GM19351 (cell line): Measurements from ENCODE around the gene OASL.

Source experiments
- ATAC-seq: cut with Tn5 transposase; IDR thresholded peaks from one replicate; pipeline ENCODE4 v1.9.1; 2021; ENCODE audit warnings: mild to moderate bottlenecking, moderate library complexity; ENCODE audit not compliant: unreplicated experiment

Gene OASL

DNA sequence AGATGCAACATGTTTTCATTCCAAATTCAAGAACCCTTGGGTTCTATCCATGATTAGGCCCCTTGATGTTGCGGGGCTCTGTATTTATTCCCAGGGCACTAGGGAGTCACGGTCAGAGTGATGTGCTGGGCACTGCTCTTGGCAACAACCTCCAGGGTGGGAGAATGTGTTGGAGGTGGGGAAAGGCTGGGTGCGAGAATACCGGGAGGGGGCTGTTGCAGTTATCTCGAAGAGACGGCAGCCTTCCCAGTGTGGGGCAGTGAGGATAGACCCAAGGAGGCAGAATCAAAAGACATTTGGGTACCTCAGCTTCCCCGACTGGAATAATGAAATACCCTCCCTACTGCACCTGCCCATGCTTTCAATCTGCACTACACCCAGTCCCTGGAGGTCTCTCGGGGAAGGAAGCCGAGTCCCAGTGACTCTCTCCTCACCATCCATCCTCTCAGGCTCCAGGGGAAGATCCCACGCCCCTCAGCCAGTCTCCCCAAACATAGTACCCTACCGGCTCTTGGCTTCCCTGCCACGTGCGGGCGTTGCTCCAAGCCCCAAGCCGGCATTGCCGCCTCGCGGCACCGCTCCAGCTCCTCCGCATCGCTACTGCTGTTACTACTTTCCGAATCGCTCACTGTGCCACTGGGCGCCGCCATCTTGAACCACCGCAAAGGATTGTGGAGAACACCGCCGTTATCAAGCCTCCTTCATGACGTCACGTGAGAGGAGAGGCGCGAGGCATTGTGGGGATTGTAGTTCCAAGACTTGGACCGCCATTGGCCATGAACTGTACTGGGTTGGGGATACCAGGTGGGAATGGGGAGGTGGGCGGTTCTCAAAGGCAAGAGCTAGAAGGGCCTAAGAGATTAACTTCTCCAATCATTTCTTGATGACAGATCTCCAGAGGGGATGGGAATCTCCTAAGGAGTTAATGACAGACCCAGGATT lies 22.9 kb downstream of the OASL start, which contains the start of gene C12orf43:
C12orf43 (minus strand) TSS at position 663 of the 942 bp plus-strand sequence; CDS start at position 650, 13 bp downstream.
- ATAC-seq, result peak; percentile 99

DNA sequence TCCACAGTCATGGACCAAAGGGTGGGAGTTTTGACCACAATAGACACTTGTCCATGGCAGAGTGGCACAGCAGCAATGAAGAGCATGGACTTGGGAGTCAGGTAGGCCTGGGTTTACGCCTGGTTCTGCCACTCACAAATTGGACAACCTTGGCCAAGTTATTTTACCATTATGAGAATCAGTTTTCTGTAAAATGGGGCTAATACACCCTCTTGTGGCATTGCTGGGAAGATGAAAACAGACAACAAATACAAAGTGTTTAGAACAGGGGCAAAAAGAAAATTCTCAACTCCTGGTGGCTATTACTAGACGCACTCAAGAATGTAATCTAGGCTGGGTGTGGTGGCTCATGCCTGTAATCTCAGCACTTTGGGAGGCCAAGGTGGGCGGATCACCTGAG lies 25.3 kb downstream of the OASL start:
- no peak for ATAC-seq

DNA sequence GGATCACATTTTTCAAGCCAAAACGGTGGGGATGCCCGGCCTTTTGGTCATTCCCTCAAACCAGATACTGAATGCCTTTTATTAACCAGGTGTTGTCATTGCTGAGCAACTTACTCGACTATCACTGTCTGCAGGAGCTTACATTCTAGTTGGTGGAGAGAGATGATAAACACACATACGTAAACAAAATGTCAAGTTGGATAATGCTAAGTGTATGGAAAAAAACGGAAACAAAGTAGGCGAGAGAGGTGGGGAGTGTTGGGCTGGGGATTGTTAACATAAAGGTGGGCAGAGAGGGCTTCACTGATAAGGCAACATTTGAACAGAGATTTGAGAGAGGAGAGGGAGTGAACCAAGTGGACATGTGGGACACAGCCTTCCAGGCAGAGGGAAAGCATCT lies 27.2 kb downstream of the OASL start:
- no peak for ATAC-seq

DNA sequence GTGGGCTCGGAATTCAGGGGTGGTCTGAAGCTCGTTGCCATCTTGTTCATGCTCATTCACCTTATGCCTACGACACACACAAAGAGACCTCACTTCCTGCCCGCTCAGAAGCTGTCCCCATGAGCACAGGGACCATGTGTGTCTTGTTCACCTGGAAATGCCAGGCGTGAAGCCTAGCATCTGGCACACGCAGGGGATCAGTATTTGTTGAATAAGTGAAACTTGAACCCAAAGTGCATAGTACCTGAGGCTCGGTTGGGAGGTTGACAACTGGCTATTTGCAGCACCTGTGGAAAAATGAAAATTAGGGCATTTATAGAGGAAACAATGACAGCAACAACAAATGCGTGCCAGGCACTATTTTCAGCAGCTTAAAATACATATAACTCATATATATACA lies 28.2 kb downstream of the OASL start:
- no peak for ATAC-seq

DNA sequence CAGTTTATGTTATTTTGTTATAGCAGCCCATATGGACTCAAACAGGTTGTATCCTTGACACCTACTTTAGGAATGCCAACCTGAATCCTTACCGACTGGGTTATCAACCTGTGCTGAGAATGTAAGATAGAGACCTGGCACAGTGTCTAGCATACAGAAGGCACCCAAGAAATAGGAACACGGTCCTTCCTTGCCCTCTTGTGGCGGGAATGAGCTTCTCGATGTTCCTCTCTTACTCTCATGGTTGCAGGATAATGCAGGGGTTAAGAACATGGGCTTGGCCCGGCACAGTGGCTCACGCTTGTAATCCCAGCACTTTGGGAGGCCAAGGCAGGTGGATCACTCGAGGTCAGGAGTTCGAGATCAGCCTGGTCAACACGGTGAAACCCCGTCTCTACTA lies 29.3 kb downstream of the OASL start:
- no peak for ATAC-seq

DNA sequence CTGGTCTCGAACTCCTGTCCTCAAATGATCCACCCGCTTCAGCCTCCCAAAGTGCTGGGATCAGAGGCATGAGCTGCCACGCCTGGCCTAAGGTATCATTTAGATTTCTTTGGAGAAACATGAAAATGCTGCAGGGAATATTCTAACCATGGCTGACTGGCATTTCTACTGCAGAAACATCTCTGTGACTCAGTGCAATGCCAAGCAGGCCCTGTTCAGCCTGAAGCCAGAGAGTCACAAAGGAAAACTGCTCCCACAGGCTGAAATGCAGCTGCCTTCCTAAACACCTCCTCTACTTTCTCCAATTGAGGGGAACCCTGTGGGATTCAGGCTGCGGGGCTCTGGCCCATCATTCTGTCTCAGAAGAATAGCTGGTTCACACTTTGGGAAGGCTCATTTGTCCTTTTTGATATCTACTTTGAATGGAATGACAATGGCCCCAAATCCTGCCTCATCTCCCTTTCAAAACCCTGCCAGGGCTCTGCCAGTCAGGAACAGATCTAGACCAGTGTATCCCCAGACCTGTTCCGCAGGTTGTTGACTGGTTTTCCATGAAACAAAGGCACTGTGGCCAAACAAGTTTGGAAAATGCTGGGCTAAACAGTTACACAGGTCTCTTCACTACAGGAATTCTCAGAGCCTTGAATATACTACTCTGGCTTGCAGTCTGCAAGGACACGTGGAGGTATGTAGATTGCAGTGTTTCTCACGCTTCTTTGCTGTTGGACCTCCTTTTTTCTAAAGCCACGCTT lies 30.5 kb downstream of the OASL start:
- no peak for ATAC-seq

DNA sequence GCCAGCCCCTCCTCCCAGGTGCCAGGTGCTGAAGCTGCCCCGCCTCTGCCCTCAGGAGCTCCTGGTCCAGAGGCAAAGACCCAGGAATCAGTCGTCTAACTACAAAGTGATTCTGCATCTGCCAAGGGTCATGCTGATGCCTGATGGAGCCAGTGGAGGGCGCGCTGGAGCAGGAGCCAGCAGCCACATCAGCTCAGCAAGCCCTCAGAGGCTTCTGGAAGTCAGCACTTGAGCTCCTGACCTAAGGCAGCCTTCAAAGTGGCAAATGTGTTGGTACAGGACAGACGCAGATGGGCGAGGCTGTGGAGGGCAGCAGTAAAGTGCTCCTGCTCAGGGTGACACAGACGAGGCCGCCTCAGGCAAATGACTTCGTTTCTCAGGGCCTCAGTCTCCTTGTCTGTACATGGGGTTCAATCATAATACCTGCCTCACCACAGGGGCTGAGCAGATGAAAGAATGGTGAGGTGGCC lies 33.7 kb downstream of the OASL start:
- no peak for ATAC-seq

DNA sequence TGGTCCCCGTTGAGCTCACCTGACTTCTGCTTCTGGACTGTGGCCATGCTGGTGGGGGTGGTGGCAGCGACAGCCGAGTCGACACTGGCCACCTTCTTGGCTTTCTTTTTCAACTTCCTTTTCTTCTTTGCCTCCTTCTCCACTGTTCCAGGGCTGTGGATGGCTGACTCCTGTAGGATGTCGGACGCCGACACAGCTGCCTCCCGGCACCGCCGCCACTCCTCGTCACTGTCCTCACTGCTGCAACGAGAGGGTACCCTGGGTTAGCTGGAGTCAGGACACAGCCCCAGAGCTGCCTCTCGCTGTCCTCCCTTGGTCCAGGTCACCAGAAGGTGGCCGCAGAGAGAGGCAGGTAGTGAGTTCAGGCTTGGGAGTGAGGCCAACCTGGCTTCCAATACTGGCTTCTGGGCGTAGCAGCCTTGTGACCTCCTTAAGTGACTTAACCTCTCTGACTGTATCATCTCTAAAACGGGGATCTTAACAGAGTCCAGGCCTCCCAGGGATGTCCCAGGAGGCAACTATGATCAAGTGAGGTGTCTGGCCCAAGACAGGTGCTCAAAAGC lies 34.7 kb downstream of the OASL start:
- no peak for ATAC-seq

DNA sequence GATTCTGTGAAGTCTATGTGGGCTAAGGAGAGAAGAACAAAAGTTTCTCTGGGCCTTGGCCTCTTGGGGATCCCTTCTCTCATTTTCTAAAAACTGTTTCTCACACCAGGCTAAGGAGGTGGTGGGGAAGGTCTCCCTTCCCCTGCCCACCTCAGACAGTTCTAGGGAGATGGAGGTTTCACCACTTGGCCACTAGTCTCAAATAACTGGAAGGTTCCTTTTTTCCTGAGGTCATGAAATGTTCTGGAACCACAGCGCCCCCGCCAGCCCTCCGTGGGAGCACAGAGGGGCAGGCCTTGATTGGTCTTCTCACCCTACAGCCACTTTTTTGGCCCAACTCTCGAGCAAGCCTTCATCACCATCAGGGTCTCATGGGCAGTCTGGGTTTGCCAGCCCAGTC lies 35.4 kb downstream of the OASL start:
- no peak for ATAC-seq

DNA sequence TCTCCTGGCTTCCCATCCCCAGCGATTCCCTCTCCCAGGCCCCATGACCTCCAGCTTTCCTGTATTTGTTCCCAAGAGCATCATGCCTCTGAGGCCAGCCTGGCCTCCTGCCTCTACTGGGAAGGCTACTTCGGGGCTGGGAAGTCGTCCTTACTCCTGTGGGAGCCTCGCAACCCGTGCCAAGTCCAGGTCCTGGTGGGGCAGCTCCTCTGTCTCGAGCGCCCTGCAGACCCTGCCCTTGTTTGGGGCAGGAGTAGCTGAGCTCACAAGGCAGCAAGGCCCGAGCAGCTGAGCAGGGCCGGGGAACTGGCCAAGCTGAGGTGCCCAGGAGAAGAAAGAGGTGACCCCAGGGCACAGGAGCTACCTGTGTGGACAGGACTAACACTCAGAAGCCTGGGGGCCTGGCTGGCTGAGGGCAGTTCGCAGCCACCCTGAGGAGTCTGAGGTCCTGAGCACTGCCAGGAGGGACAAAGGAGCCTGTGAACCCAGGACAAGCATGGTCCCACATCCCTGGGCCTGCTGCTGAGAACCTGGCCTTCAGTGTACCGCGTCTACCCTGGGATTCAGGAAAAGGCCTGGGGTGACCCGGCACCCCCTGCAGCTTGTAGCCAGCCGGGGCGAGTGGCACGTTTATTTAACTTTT lies 37.1 kb downstream of the OASL start:
- no peak for ATAC-seq

DNA sequence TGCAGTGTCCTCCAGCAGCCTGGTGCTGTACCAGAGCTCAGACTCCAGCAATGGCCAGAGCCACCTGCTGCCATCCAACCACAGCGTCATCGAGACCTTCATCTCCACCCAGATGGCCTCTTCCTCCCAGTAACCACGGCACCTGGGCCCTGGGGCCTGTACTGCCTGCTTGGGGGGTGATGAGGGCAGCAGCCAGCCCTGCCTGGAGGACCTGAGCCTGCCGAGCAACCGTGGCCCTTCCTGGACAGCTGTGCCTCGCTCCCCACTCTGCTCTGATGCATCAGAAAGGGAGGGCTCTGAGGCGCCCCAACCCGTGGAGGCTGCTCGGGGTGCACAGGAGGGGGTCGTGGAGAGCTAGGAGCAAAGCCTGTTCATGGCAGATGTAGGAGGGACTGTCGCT lies 38.0 kb downstream of the OASL start:
- no peak for ATAC-seq

DNA sequence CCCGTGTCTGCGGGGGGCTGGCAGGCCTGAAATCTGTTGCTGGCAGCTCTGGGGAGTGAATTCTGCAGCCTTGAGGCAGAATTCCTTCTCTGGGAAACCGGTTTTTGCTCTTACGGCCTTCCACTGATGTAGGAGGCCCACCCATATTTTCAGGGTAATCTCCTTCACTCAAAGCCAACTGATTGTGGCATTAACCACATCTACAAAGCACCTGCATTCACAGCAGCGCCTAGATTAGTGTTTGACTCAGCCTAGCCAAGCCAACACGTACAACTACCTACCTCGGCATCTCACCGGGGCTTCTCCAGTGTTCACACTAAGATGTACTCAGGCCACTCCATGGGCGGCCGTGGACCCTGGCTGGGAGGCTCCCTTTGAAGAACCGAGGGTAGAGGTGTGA lies 38.5 kb downstream of the OASL start:
- no peak for ATAC-seq

DNA sequence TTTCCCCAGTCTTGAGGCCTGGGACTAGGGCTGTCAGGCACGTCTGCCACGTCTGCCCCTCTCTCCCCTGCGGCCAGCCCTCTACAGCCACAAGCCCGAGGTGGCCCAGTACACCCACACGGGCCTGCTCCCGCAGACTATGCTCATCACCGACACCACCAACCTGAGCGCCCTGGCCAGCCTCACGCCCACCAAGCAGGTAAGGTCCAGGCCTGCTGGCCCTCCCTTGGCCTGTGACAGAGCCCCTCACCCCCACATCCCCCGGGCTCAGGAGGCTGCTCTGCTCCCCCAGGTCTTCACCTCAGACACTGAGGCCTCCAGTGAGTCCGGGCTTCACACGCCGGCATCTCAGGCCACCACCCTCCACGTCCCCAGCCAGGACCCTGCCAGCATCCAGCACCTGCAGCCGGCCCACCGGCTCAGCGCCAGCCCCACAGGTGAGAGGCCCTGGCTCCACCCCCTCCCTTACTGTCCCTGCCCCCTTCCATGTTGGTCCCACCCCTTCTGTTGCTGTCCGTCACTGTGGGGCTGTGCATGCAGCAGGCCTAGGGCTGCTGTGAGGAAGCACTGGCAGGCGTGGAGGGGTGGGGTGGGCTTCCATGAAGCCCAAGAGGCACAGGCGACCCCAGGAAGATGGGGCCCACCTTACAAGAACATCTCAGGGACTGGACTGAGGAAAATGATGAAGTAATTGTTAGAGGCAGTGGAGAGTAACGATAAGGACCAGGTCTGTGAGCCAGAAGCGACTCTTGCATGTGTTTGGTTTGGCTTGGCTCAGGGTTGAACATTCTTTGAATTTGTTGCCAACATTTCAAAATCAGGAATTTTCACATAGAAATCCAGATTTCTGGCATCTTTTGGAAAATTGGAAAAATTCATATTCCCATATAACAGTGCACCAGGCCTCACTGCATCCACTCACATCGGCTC lies 39.6 kb downstream of the OASL start:
- no peak for ATAC-seq

DNA sequence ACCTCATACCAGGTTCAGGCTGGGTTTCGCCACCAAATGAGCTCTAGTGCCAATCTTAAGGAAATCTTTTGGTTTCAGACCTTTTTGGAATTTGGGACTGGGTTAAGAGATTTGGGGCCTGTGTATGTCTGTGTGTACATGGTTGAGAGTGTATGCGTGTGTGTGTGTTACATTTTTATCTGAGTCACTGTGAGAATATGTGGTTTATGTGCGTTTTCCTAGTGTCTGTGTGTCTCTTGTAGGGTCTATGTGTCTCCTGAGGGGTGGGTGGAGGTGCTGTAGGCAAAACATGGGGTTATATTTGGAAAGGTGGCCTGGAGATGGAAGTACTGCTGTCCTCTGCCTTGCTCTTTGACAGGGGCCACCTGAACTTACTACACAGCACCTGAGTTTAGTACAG lies 40.6 kb downstream of the OASL start:
- ATAC-seq, result no peak

DNA sequence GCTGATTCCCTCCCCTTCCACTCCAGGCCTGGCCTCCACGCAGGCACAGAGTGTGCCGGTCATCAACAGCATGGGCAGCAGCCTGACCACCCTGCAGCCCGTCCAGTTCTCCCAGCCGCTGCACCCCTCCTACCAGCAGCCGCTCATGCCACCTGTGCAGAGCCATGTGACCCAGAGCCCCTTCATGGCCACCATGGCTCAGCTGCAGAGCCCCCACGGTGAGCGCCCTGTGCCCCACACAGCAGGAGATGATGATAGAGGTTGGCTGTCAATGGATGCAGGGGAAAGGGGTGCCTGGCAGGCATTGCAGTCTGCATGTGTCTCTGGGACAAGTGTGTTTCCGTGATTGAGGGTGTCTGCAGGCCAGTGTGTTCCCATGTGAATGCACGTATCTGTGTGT lies 41.6 kb downstream of the OASL start:
- ATAC-seq, result no peak

DNA sequence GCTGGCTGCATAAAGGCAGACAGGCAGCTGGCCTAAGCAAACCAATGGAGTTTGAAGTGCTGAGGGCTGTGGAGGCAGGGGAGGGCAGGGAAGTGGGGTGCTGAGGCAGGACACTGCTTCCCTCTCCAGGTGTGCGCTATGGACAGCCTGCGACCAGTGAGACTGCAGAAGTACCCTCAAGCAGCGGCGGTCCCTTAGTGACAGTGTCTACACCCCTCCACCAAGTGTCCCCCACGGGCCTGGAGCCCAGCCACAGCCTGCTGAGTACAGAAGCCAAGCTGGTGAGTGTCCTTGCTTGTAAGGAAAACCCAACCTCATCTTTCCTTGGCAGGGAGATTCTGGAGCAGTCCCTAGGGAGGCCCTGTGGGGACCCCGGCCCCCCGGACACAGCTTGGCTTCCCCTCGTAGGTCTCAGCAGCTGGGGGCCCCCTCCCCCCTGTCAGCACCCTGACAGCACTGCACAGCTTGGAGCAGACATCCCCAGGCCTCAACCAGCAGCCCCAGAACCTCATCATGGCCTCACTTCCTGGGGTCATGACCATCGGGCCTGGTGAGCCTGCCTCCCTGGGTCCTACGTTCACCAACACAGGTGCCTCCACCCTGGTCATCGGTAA lies 42.8 kb downstream of the OASL start:
- no peak for ATAC-seq

DNA sequence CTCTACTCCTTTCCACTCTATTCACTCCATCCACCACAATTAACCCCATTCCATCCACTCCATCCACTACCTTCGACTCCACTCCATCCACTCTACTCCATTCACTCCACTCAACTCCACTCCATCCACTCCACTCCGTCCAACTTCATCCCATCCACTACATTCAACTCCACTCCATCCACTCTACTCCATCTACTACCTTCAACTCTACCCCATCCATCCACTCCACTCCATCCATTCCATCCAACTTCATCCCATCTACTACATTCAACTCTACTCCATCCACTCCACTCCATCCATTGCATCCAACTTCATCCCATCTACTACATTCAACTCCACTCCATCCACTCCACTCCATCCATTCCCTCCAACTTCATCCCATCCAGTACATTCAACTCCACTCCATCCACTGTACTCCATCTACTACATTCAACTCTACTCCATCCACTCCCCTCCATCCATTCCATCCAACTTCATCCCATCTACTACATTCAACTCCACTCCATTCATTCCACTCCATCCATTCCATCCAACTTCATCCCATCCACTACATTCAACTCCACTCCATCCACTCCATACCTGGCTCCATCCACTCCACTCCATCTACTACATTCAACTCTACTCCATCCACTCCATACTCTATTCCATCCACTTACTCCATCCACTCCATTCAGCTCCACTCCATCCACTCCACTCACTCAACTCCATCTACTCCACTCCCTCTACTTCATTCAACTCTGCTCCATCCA lies 44.3 kb downstream of the OASL start:
- no peak for ATAC-seq

DNA sequence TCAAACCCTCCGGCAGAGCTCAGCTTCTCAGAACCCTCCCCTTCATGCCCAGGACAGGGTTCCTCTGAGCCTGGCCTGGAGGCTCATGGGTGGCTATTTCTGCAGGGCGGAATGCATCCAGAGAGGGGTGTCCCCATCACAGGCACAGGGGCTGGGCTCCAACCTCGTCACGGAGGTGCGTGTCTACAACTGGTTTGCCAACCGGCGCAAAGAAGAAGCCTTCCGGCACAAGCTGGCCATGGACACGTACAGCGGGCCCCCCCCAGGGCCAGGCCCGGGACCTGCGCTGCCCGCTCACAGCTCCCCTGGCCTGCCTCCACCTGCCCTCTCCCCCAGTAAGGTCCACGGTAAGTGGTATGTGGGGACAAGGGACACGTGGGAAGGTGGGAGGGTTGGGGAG lies 45.0 kb downstream of the OASL start:
- ATAC-seq, result no peak

DNA sequence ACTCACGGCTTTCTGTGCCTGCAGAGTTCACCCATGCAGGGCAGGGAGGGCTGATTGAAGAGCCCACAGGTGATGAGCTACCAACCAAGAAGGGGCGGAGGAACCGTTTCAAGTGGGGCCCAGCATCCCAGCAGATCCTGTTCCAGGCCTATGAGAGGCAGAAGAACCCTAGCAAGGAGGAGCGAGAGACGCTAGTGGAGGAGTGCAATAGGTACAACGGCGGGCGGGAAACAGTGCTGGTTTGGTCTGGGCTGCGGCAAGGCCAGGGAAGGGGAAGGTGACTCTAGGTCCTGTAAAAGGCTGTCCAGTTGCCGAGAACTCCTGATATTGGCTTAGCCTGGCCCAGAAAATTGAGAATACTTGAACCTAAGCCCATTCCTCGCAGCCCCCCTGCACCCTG lies 45.5 kb downstream of the OASL start:
- ATAC-seq, result no peak
